Measurements from ENCODE around the gene MAMDC2. TPM values are rescaled to one million over a fixed set of nuclear protein-coding genes. Genes with fewer than 3 reads are reported as not detected.

MAMDC2 gene
- total RNA-seq, 1 experiment from 2014 or later: 1.2 TPM

DNA sequence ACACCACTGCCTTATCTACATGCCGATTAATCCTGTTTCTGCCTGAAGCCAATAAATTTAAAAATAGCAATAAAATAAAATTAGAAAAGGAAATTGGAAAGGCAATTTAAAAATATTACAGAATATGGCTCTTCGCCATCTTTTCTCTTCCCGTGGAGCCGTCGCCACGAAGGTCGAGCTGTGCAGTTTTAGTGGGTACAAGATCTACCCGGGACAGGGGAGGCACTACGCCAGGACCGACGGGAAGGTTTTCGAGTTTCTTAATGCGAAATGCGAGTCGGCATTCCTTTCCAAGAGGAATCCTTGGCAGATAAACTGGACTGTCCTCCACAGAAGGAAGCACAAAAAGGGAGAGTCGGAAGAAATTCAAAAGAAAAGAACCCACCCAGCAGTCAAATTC lies 173.4 kb downstream of the MAMDC2 start:
- no peak for DNase-seq (ENCODE audit: low read depth, low spot score)
- no peak for ATAC-seq
- ChIA-PET RAD21 (ENCODE audit: low non-redundant PET in 1 of 2, low total read pairs in 2 of 2, uncharacterized antibody in 2 of 2, unreplicated experiment in 2 of 2) (no interaction called here), POLR2A (no interaction called here), CTCF (no interaction called here)
- H3K4me1 ChIP-seq (ENCODE audit: control insufficient read depth in 1 of 2, insufficient read depth in 2 of 2, low read length in 2 of 2): no peaks in the 10 kb centered on the region
- H4K20me1 ChIP-seq (ENCODE audit: insufficient read depth): no peaks in the 10 kb centered on the region
- intact Hi-C loops (cut with micrococcal nuclease): no loop called here
- H2AFZ ChIP-seq (ENCODE audit: low read depth, low read length, poor library complexity, severe bottlenecking): no peak overlapping the region
- H3K27me3 ChIP-seq (ENCODE audit: insufficient read depth, low read length): no peaks in the 10 kb centered on the region
- no peak overlapping the region for H3K4me3 ChIP-seq (replicated peaks in 1 of 2; ENCODE audit: low read depth in 1 of 2, low read length in 2 of 2)
- H3K27ac ChIP-seq (ENCODE audit: low read depth, low read length): no peak overlapping the region
- H3K9me3 ChIP-seq (ENCODE audit: control insufficient read depth in 1 of 2, insufficient read depth in 1 of 2, low read depth in 1 of 2, low read length in 2 of 2): no peaks in the 10 kb centered on the region
- H3K79me2 ChIP-seq (ENCODE audit: insufficient read depth, low read length): no peaks in the 10 kb centered on the region
- BruUV-seq (replicated peaks): no TSS peak
- TF ChIP-seq, protein P1, sequence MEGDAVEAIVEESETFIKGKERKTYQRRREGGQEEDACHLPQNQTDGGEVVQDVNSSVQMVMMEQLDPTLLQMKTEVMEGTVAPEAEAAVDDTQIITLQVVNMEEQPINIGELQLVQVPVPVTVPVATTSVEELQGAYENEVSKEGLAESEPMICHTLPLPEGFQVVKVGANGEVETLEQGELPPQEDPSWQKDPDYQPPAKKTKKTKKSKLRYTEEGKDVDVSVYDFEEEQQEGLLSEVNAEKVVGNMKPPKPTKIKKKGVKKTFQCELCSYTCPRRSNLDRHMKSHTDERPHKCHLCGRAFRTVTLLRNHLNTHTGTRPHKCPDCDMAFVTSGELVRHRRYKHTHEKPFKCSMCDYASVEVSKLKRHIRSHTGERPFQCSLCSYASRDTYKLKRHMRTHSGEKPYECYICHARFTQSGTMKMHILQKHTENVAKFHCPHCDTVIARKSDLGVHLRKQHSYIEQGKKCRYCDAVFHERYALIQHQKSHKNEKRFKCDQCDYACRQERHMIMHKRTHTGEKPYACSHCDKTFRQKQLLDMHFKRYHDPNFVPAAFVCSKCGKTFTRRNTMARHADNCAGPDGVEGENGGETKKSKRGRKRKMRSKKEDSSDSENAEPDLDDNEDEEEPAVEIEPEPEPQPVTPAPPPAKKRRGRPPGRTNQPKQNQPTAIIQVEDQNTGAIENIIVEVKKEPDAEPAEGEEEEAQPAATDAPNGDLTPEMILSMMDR (IDR thresholded peaks at IDR 0.05 in 2 of 3, conservative IDR thresholded peaks at IDR 0.05 in 1 of 3; ENCODE audit: borderline replicate concordance in 1 of 3, insufficient read depth in 1 of 3, low read depth in 2 of 3, low read length in 2 of 3): no peak
- TF ChIP-seq EZH2phosphoT487 (IDR thresholded peaks at IDR 0.05; ENCODE audit: borderline replicate concordance) (no peak), CBX3 (IDR thresholded peaks at IDR 0.05; ENCODE audit: low read depth) (no peak), ZFX (IDR thresholded peaks at IDR 0.05) (no peak), RAD21 (IDR thresholded peaks at IDR 0.05; ENCODE audit: low read depth) (no peak), TCF7L2 (IDR thresholded peaks at IDR 0.05; ENCODE audit: borderline replicate concordance, extremely low read depth, insufficient read depth, insufficient read length) (no peak), SRF (IDR thresholded peaks at IDR 0.05; ENCODE audit: low read depth) (no peak), POLR2A (IDR thresholded peaks at IDR 0.05; ENCODE audit: borderline replicate concordance, extremely low read depth, insufficient read depth, insufficient read length) (no peak), ZNF274 (IDR thresholded peaks at IDR 0.05; ENCODE audit: low read depth, low read length) (no peak), CEBPB (IDR thresholded peaks at IDR 0.05; ENCODE audit: low read depth) (no peak)
- TF ChIP-seq, protein P2, sequence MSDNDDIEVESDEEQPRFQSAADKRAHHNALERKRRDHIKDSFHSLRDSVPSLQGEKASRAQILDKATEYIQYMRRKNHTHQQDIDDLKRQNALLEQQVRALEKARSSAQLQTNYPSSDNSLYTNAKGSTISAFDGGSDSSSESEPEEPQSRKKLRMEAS (IDR thresholded peaks at IDR 0.05): no peak
- no peak overlapping the region for H3K9ac ChIP-seq (ENCODE audit: low read length)
- no peak overlapping the region for H3K4me2 ChIP-seq (ENCODE audit: low read length)
- H3K36me3 ChIP-seq (ENCODE audit: control insufficient read depth in 1 of 2, insufficient read depth in 2 of 2, low read length in 2 of 2): no peaks in the 10 kb centered on the region
- H3K9me2 ChIP-seq (ENCODE audit: insufficient read depth): no peaks in the 10 kb centered on the region

Measured in HCT116 (cell line).